DMS153 (cell line): ENCODE data around the gene CMTM4.

Source experiments
- DNase-seq: peaks from one replicate; lab custom pipeline; 2025; lab: John Stamatoyannopoulos, UW

The CMTM4 gene

DNA sequence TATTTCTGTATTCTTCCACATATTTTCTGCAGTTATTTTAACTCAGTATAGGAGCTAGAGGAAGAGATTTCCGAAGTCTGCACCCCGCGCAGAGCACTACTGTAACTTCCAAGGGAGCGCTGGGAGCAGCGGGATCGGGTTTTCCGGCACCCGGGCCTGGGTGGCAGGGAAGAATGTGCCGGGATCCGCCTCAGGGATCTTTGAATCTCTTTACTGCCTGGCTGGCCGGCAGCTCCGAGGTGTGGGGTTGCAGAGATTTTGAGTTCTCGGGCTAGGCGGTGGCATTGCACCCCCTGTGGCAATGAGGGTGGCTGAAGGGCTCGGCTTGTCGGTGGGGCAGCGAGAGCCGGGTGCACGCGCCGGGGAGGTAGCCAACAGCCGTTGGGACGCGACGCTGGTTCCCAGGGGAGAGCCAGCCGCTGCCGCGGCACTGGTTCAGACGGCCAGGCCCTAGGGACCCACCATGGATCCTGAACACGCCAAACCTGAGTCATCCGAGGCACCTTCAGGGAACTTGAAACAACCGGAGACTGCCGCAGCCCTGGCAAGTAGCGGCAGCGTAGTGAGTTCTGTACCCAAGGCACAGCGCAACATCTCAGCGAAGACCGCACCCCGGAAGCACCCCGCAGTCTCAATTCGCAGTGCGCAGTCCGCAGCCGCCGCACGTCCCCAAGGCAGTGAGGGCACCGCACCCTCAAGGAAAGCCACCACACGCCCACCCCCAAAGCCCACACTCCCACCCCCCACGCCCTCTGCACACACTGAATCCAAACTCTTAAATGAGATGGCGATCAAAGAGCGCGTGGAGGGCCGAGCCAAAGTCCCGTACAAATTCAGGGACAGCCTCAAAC lies 130.3 kb downstream of the CMTM4 start, which contains the start of gene CMTM1:
Gene CMTM1, plus strand, starts transcription at position 389 of the 851 bp plus-strand sequence. Its CDS starts 75 bp downstream, at position 464.
- no peak for DNase-seq
